ENCODE data around the gene ARHGAP22. TPM values are rescaled to one million over a fixed set of nuclear protein-coding genes. Genes with fewer than 3 reads are reported as not detected.

Gene ARHGAP22
- polyA plus RNA-seq, 1 donor from 2014 or later = 0.15 TPM

- Histone ChIP-seq H3K4me3 (ENCODE audit: low read length) (no peak overlapping the region), H3K79me2 (replicated peaks; ENCODE audit: insufficient read depth, low read length) (no peaks in the 10 kb centered on the region), H3K9ac (ENCODE audit: low read length) (no peak overlapping the region), H3K9me2 (ENCODE audit: insufficient read depth, low read length) (no peaks in the 10 kb centered on the region), H4K20me1 (ENCODE audit: insufficient read depth) (no peaks in the 10 kb centered on the region), H2AFZ (ENCODE audit: low read depth, low read length) (no peak overlapping the region), H3K4me2 (ENCODE audit: low read length) (no peak overlapping the region), H3K27me3 (ENCODE audit: insufficient read depth, low read depth, low read length) (peaks cover 15% of the 10 kb centered on the region), H3F3A (ENCODE audit: insufficient read depth, low read length, poor library complexity, severe bottlenecking) (no peaks in the 10 kb centered on the region), H3K36me3 (ENCODE audit: insufficient read depth, low read length) (no peaks in the 10 kb centered on the region), H3K9me3 (ENCODE audit: low read length) (no peaks in the 10 kb centered on the region), H3K27ac (ENCODE audit: low read length) (no peak overlapping the region)
- TF ChIP-seq TAF1 (IDR thresholded peaks at IDR 0.05; ENCODE audit: low read depth) (no peak), MXI1 (conservative IDR thresholded peaks at IDR 0.05; ENCODE audit: poor library complexity, severe bottlenecking) (no peak), EP300 (conservative IDR thresholded peaks at IDR 0.05; ENCODE audit: poor library complexity, severe bottlenecking) (no peak), POLR2AphosphoS5 (IDR thresholded peaks at IDR 0.05) (no peak), EZH2 (IDR thresholded peaks at IDR 0.05; ENCODE audit: borderline replicate concordance, insufficient read depth, low read length, poor library complexity, severe bottlenecking) (no peak), RAD21 (conservative IDR thresholded peaks at IDR 0.05) (no peak), REST (IDR thresholded peaks at IDR 0.05; ENCODE audit: borderline replicate concordance) (no peak), CTCF (IDR thresholded peaks at IDR 0.05; ENCODE audit: poor library complexity, severe bottlenecking) (no peak), SMC3 (conservative IDR thresholded peaks at IDR 0.05; ENCODE audit: poor library complexity) (no peak)
Observed at GRCh38 chr10:48609441-48609840, 4.6 kb upstream of the ARHGAP22 start.

GRCh38 chr10:48608976-48609375 is 4.1 kb upstream of the ARHGAP22 start:
- H3K79me2 ChIP-seq (replicated peaks; ENCODE audit: insufficient read depth, low read length) = no peaks in the 10 kb centered on the region
- no peaks in the 10 kb centered on the region for H3F3A ChIP-seq (ENCODE audit: insufficient read depth, low read length, poor library complexity, severe bottlenecking)
- no peaks in the 10 kb centered on the region for H3K9me2 ChIP-seq (ENCODE audit: insufficient read depth, low read length)
- no peak overlapping the region for H3K27ac ChIP-seq (ENCODE audit: low read length)
- TF ChIP-seq MXI1 (conservative IDR thresholded peaks at IDR 0.05; ENCODE audit: poor library complexity, severe bottlenecking) (no peak), REST (IDR thresholded peaks at IDR 0.05; ENCODE audit: borderline replicate concordance) (no peak), TAF1 (IDR thresholded peaks at IDR 0.05; ENCODE audit: low read depth) (no peak), SMC3 (conservative IDR thresholded peaks at IDR 0.05; ENCODE audit: poor library complexity) (no peak)
- no peak overlapping the region for H3K9ac ChIP-seq (ENCODE audit: low read length)
- H3K27me3 ChIP-seq (ENCODE audit: insufficient read depth, low read depth, low read length) = peaks cover 16% of the 10 kb centered on the region
- no peaks in the 10 kb centered on the region for H4K20me1 ChIP-seq (ENCODE audit: insufficient read depth)
- H3K4me2 ChIP-seq (ENCODE audit: low read length) = no peak overlapping the region
- H3K36me3 ChIP-seq (ENCODE audit: insufficient read depth, low read length) = no peaks in the 10 kb centered on the region
- H2AFZ ChIP-seq (ENCODE audit: low read depth, low read length) = no peak overlapping the region
- H3K9me3 ChIP-seq (ENCODE audit: low read length) = no peaks in the 10 kb centered on the region
- no peak overlapping the region for H3K4me3 ChIP-seq (ENCODE audit: low read length)

Measured in neural cell (in vitro differentiated cells).